Bronchial epithelial cell (primary cell): ENCODE measurements around the gene EPB41. TPM values are rescaled to one million over a fixed set of nuclear protein-coding genes. Genes with fewer than 3 reads are reported as not detected.

Experiments
- DNase-seq: peaks from one replicate; pipeline ENCODE4 v3.0.0-alpha.2; 2010; ENCODE audit warnings: low read depth
- FAIRE-seq: peaks from 2 replicates; lab custom pipeline; 2011; peaks lifted over from hg19 to GRCh38; lab: Jason Lieb, UNC
- H3K27me3 ChIP-seq: 2 replicates; pipeline ENCODE4 v1.5.1; 2011; ENCODE audit warnings: low read length; ENCODE audit not compliant: control insufficient read depth, insufficient read depth
- H3K36me3 ChIP-seq: 2 replicates; pipeline ENCODE4 v1.5.1; 2011; ENCODE audit warnings: low read length; ENCODE audit not compliant: control insufficient read depth, insufficient read depth
- H3K4me3 ChIP-seq: 2 replicates; pipeline ENCODE4 v1.5.1; 2011; ENCODE audit warnings: mild to moderate bottlenecking, low read depth, low read length, control low read depth
- CTCF ChIP-seq: IDR thresholded peaks from 2 replicates; pipeline ENCODE4 v1.5.1; 2011; ENCODE audit warnings: mild to moderate bottlenecking, moderate library complexity, low read length, control low read depth, inconsistent platforms; ENCODE audit not compliant: insufficient read depth, severe bottlenecking
- total RNA-seq: library from RNA; depleted of rRNA; stranded (reverse); fragments of >200 nt; gene quantifications from 2 replicates; pipeline ENCODE4 v1.2.1, GENCODE V29; 2014

EPB41 gene
- total RNA-seq, 1 donor from 2014 or later = 21.6 TPM

GRCh38 chr1:29052941-29053340, 138.6 kb downstream of the EPB41 start:
- Histone ChIP-seq H3K27me3 (no peaks in the 10 kb centered on the region), H3K4me3 (no peak overlapping the region), H3K36me3 (peaks cover 2% of the 10 kb centered on the region)
- no peak for TF ChIP-seq CTCF
- FAIRE-seq (no peak), DNase-seq (no peak)

GRCh38 chr1:29055160-29055559, 140.8 kb downstream of the EPB41 start:
- no peak for DNase-seq
- Histone ChIP-seq H3K4me3 (no peak overlapping the region), H3K36me3 (peaks cover 2% of the 10 kb centered on the region), H3K27me3 (no peaks in the 10 kb centered on the region)
- no peak for TF ChIP-seq CTCF
- FAIRE-seq = no peak

GRCh38 chr1:29056256-29056655, 141.9 kb downstream of the EPB41 start:
- H3K4me3 ChIP-seq = no peak overlapping the region
- peaks cover 2% of the 10 kb centered on the region for H3K36me3 ChIP-seq
- H3K27me3 ChIP-seq = no peaks in the 10 kb centered on the region
- no peak for FAIRE-seq
- DNase-seq = no peak
- no peak for TF ChIP-seq CTCF

GRCh38 chr1:29057700-29058099, 143.3 kb downstream of the EPB41 start:
- no peaks in the 10 kb centered on the region for H3K27me3 ChIP-seq
- H3K36me3 ChIP-seq = peaks cover 2% of the 10 kb centered on the region
- H3K4me3 ChIP-seq = no peak overlapping the region
- FAIRE-seq (no peak), DNase-seq (no peak)
- TF ChIP-seq CTCF = no peak

- Histone ChIP-seq H3K36me3 (no peaks in the 10 kb centered on the region), H3K4me3 (no peak overlapping the region), H3K27me3 (no peaks in the 10 kb centered on the region)
- no peak for TF ChIP-seq CTCF
- FAIRE-seq = no peak
- DNase-seq = no peak
These were observed 148.0 kb downstream of the EPB41 start for GRCh38 chr1:29062157-29062942.

GRCh38 chr1:29064064-29064463, 149.7 kb downstream of the EPB41 start:
- Histone ChIP-seq H3K4me3 (no peak overlapping the region), H3K27me3 (no peaks in the 10 kb centered on the region), H3K36me3 (no peaks in the 10 kb centered on the region)
- no peak for TF ChIP-seq CTCF
- FAIRE-seq (no peak), DNase-seq (no peak)
